ENCODE data around the gene SMIM20.

The SMIM20 gene

GRCh38 chr4:25915353-25915705 lies 1.3 kb downstream of the SMIM20 start:
- Histone ChIP-seq H2AFZ (ENCODE audit: insufficient read depth, low read length, poor library complexity) (no peak overlapping the region), H3K4me1 (ENCODE audit: control insufficient read depth in 1 of 2, insufficient read depth in 2 of 2, low read length in 2 of 2) (peaks cover 4 to 8% of the 10 kb centered on the region in 2 experiments), H2AK5ac (ENCODE audit: low read length) (no peak overlapping the region), H3K9ac (ENCODE audit: low read length) (no peak overlapping the region), H3K4me2 (ENCODE audit: low read length) (no peak overlapping the region), H3K27ac (ENCODE audit: low read depth, low read length) (no peak overlapping the region), H3K14ac (ENCODE audit: low read length) (no peak overlapping the region), H3K27me3 (ENCODE audit: insufficient read depth, low read length) (no peaks in the 10 kb centered on the region), H3K36me3 (ENCODE audit: control insufficient read depth in 1 of 2, insufficient read depth in 2 of 2, low read length in 2 of 2) (no peaks in the 10 kb centered on the region), H3K9me3 (ENCODE audit: insufficient read depth, low read depth, low read length) (peaks cover 2% of the 10 kb centered on the region), H3K4ac (ENCODE audit: low read depth, low read length) (no peak overlapping the region), H3K79me1 (ENCODE audit: low read length) (peaks cover 6% of the 10 kb centered on the region), H2BK5ac (ENCODE audit: low read depth, low read length, poor library complexity) (no peak overlapping the region), H3K4me3 (ENCODE audit: low read depth, low read length) (no peak overlapping the region), H2BK12ac (ENCODE audit: low read length) (no peak overlapping the region), H4K12ac (ENCODE audit: low read depth, low read length) (peak overlapping the region; percentile 35), H4K91ac (ENCODE audit: low read depth, low read length) (no peak overlapping the region), H3K18ac (ENCODE audit: low read length) (no peak overlapping the region), H2BK120ac (ENCODE audit: insufficient read depth, low read length, poor library complexity) (no peak overlapping the region), H4K8ac (ENCODE audit: low read depth, low read length) (no peak overlapping the region), H3K79me2 (ENCODE audit: control insufficient read depth, insufficient read depth, low read length, poor library complexity) (peaks cover 5% of the 10 kb centered on the region), H3K23ac (ENCODE audit: low read length) (no peak overlapping the region)
- no CpG with 5 or more reads among the region's 12 CpGs for WGBS (ENCODE audit: extremely low coverage, insufficient coverage, insufficient read length)
- no peak for DNase-seq

- H3K4me1 ChIP-seq (ENCODE audit: control insufficient read depth in 1 of 2, insufficient read depth in 2 of 2, low read length in 2 of 2) = peaks cover 4 to 8% of the 10 kb centered on the region in 2 experiments
Measured at GRCh38 chr4:25916870-25917269, 2.9 kb downstream of the SMIM20 start.

DNA sequence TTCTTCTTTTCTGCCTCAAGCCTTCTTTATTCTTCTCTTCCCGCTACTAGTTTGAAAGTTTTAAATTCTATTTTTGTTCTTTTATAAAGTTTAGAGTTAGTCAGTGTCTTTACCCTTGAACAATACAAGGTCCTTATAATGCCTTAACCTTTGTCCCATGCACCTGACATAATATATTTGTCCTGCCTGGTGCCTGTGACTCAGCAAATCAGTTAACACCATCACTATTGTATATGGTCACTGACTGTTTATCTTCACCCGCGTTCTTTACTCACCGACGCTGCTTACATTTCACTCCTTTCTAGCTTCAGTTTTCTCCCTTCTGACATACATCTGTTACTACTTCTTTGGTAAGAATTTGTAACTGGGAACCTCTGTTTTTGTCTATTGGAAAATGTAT lies 5.7 kb downstream of the SMIM20 start:
- H3K27me3 ChIP-seq (ENCODE audit: insufficient read depth, low read length) = no peaks in the 10 kb centered on the region
- no peaks in the 10 kb centered on the region for H3K79me1 ChIP-seq (ENCODE audit: low read length)
- no peak overlapping the region for H3K14ac ChIP-seq (ENCODE audit: low read length)
- no peak overlapping the region for H3K4me3 ChIP-seq (ENCODE audit: low read depth, low read length)
- no peak overlapping the region for H3K9ac ChIP-seq (ENCODE audit: low read length)
- no peak overlapping the region for H4K91ac ChIP-seq (ENCODE audit: low read depth, low read length)
- no peak overlapping the region for H2BK12ac ChIP-seq (ENCODE audit: low read length)
- no peak overlapping the region for H3K4ac ChIP-seq (ENCODE audit: low read depth, low read length)
- H2AK5ac ChIP-seq (ENCODE audit: low read length) = no peak overlapping the region
- H2AFZ ChIP-seq (ENCODE audit: insufficient read depth, low read length, poor library complexity) = no peak overlapping the region
- no CpG with 5 or more reads among the region's 5 CpGs for WGBS (ENCODE audit: extremely low coverage, insufficient coverage, insufficient read length)
- H4K12ac ChIP-seq (ENCODE audit: low read depth, low read length) = no peak overlapping the region
- H4K8ac ChIP-seq (ENCODE audit: low read depth, low read length) = no peak overlapping the region
- H2BK120ac ChIP-seq (ENCODE audit: insufficient read depth, low read length, poor library complexity) = no peak overlapping the region
- DNase-seq = no peak
- no peaks in the 10 kb centered on the region for H3K79me2 ChIP-seq (ENCODE audit: control insufficient read depth, insufficient read depth, low read length, poor library complexity)
- no peak overlapping the region for H3K4me2 ChIP-seq (ENCODE audit: low read length)
- no peaks in the 10 kb centered on the region for H3K9me3 ChIP-seq (ENCODE audit: insufficient read depth, low read depth, low read length)
- no peak overlapping the region for H3K18ac ChIP-seq (ENCODE audit: low read length)
- no peak overlapping the region for H3K27ac ChIP-seq (ENCODE audit: low read depth, low read length)
- H3K4me1 ChIP-seq (ENCODE audit: control insufficient read depth in 1 of 2, insufficient read depth in 2 of 2, low read length in 2 of 2) = no peaks in the 10 kb centered on the region
- no peak overlapping the region for H3K23ac ChIP-seq (ENCODE audit: low read length)
- peaks cover 0 to 1% of the 10 kb centered on the region in 2 experiments for H3K36me3 ChIP-seq (ENCODE audit: control insufficient read depth in 1 of 2, insufficient read depth in 2 of 2, low read length in 2 of 2)
- H2BK5ac ChIP-seq (ENCODE audit: low read depth, low read length, poor library complexity) = no peak overlapping the region

More at GRCh38 chr4:25916870-25917269, 2.9 kb downstream of the SMIM20 start:
- no peak for DNase-seq
- Histone ChIP-seq H2BK12ac (ENCODE audit: low read length) (no peak overlapping the region), H3K23ac (ENCODE audit: low read length) (no peak overlapping the region), H4K8ac (ENCODE audit: low read depth, low read length) (no peak overlapping the region), H3K9ac (ENCODE audit: low read length) (no peak overlapping the region), H4K12ac (ENCODE audit: low read depth, low read length) (no peak overlapping the region), H3K27me3 (ENCODE audit: insufficient read depth, low read length) (no peaks in the 10 kb centered on the region), H4K91ac (ENCODE audit: low read depth, low read length) (no peak overlapping the region), H3K14ac (ENCODE audit: low read length) (no peak overlapping the region), H2BK120ac (ENCODE audit: insufficient read depth, low read length, poor library complexity) (no peak overlapping the region), H3K4me2 (ENCODE audit: low read length) (no peak overlapping the region), H3K4me3 (ENCODE audit: low read depth, low read length) (no peak overlapping the region), H3K79me1 (ENCODE audit: low read length) (peaks cover 6% of the 10 kb centered on the region), H3K79me2 (ENCODE audit: control insufficient read depth, insufficient read depth, low read length, poor library complexity) (peaks cover 5% of the 10 kb centered on the region), H2AFZ (ENCODE audit: insufficient read depth, low read length, poor library complexity) (no peak overlapping the region), H3K9me3 (ENCODE audit: insufficient read depth, low read depth, low read length) (no peaks in the 10 kb centered on the region), H3K18ac (ENCODE audit: low read length) (no peak overlapping the region), H3K27ac (ENCODE audit: low read depth, low read length) (no peak overlapping the region), H3K36me3 (ENCODE audit: control insufficient read depth in 1 of 2, insufficient read depth in 2 of 2, low read length in 2 of 2) (no peaks in the 10 kb centered on the region), H2BK5ac (ENCODE audit: low read depth, low read length, poor library complexity) (no peak overlapping the region), H3K4ac (ENCODE audit: low read depth, low read length) (no peak overlapping the region), H2AK5ac (ENCODE audit: low read length) (no peak overlapping the region)
- WGBS (ENCODE audit: extremely low coverage, insufficient coverage, insufficient read length) = no CpG with 5 or more reads among the region's 1 CpG

- H3K4me3 ChIP-seq (ENCODE audit: low read depth, low read length) = no peak overlapping the region
Measured at GRCh38 chr4:25921922-25922321, 7.9 kb downstream of the SMIM20 start.

More at GRCh38 chr4:25921922-25922321, 7.9 kb downstream of the SMIM20 start:
- Histone ChIP-seq H3K14ac (ENCODE audit: low read length) (no peak overlapping the region), H3K9me3 (ENCODE audit: insufficient read depth, low read depth, low read length) (no peaks in the 10 kb centered on the region), H4K91ac (ENCODE audit: low read depth, low read length) (no peak overlapping the region), H2BK5ac (ENCODE audit: low read depth, low read length, poor library complexity) (no peak overlapping the region), H3K79me2 (ENCODE audit: control insufficient read depth, insufficient read depth, low read length, poor library complexity) (no peaks in the 10 kb centered on the region), H3K36me3 (ENCODE audit: control insufficient read depth in 1 of 2, insufficient read depth in 2 of 2, low read length in 2 of 2) (peaks cover 0 to 1% of the 10 kb centered on the region in 2 experiments), H3K27ac (ENCODE audit: low read depth, low read length) (no peak overlapping the region), H2AK5ac (ENCODE audit: low read length) (no peak overlapping the region), H3K79me1 (ENCODE audit: low read length) (no peaks in the 10 kb centered on the region), H3K23ac (ENCODE audit: low read length) (no peak overlapping the region), H3K4me2 (ENCODE audit: low read length) (no peak overlapping the region), H4K12ac (ENCODE audit: low read depth, low read length) (no peak overlapping the region), H4K8ac (ENCODE audit: low read depth, low read length) (no peak overlapping the region), H3K4me1 (ENCODE audit: control insufficient read depth in 1 of 2, insufficient read depth in 2 of 2, low read length in 2 of 2) (no peaks in the 10 kb centered on the region), H3K18ac (ENCODE audit: low read length) (no peak overlapping the region), H2BK12ac (ENCODE audit: low read length) (no peak overlapping the region), H3K4ac (ENCODE audit: low read depth, low read length) (no peak overlapping the region), H3K27me3 (ENCODE audit: insufficient read depth, low read length) (no peaks in the 10 kb centered on the region), H3K9ac (ENCODE audit: low read length) (no peak overlapping the region), H2BK120ac (ENCODE audit: insufficient read depth, low read length, poor library complexity) (no peak overlapping the region), H2AFZ (ENCODE audit: insufficient read depth, low read length, poor library complexity) (no peak overlapping the region)
- DNase-seq = no peak
- WGBS (ENCODE audit: extremely low coverage, insufficient coverage, insufficient read length) = no CpG with 5 or more reads among the region's 1 CpG
